ENCODE measurements around the gene BMP8B. TPM values are rescaled to one million over a fixed set of nuclear protein-coding genes. Genes with fewer than 3 reads are reported as not detected.

Gene BMP8B
- polyA plus RNA-seq, 1 of the 3 experiments (the other 2 are of a cell fraction), result 0.07 TPM

DNA sequence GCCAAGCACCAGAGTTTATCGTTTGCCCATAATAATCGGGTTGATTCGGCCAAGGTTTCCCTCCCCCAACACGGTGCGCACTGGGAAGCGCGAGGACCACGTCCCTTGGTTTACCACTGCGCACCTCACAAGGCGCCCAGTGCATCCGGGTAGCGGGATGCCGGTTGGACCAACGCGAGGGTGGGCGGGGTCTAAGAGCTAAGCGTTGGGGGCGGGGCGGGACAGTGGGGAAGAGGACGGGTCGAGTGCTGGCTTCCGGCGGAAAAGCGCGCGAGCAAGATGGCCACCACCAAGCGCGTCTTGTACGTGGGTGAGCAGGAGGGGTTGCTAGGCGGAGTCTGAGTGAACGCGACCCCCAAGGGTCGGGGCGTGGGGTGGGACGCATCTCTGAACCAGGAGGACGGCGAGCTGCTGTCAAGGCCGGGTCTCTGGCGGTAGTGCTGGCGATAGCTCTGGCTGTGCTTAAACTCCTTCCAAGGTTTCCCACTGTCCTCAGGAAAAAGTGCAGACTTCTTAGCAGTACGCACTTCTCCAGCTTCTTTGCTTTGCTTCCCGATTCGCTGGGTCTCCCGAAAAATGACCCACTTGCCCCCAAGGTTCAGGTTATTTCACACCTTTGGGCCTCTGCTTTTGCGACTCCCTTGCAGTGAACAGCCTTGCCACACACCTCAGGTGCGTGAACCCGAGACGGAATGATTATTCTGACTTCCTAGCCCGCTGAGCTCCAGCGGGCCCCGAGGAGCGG is 49.9 kb downstream of the BMP8B start, which contains the start of gene PPIE:
PPIE (plus strand) TSS at position 261 of the 745 bp plus-strand sequence; CDS start at position 280, 19 bp downstream.
- DNase-seq, result peak; percentile 94
- CTCF ChIA-PET, result interaction anchor here (0.8 to 2.3 kb wide), 5 partner anchors 13 to 162 kb away, joined by 3 to 11 read pairs (median 5); no protein-coding TSS in a partner anchor
- H3K4me1 ChIP-seq (ENCODE audit: control insufficient read depth in 1 of 2, insufficient read depth in 2 of 2, low read depth in 1 of 2, low read length in 1 of 2), result peaks cover 0 to 14% of the 10 kb centered on the region in 2 experiments; a peak in 2 of 4 replicates
- no peaks in the 10 kb centered on the region for H4K20me1 ChIP-seq (ENCODE audit: insufficient read depth)
- H3K79me2 ChIP-seq (ENCODE audit: insufficient read depth), result peaks cover 23% of the 10 kb centered on the region; the same call in 1 of the 2 replicates
- WGBS (ENCODE audit: low lambda C conversion rate), result 3% methylated on average over 38 of the region's 52 CpGs
- H3K9me2 ChIP-seq, result no peaks in the 10 kb centered on the region
- POLR2A ChIA-PET, result interaction anchor here (0.6 to 1.6 kb wide), 6 partner anchors 66 to 712 kb away, joined by 3 to 4 read pairs (median 3); partner anchors contain the start of genes MYCL and NDUFS5
- no peaks in the 10 kb centered on the region for H3K27me3 ChIP-seq (ENCODE audit: insufficient read depth)
- H3K36me3 ChIP-seq (replicated peaks in 1 of 2; ENCODE audit: control insufficient read depth in 1 of 2, insufficient read depth in 2 of 2, low read length in 1 of 2), result peaks cover 24 to 37% of the 10 kb centered on the region in 2 experiments
- H3F3A ChIP-seq (replicated peaks; ENCODE audit: insufficient read depth), result no peaks in the 10 kb centered on the region
- H2AFZ ChIP-seq (ENCODE audit: low read depth), result peak within 1 kb of the TSS; percentile 93
- H3K27ac ChIP-seq (ENCODE audit: low read depth in 2 of 2, low read length in 1 of 2), result peak within 1 kb of the TSS; percentile 55 to 80; a peak in 3 of 4 replicates
- no peaks in the 10 kb centered on the region for H3K9me3 ChIP-seq
- peak within 1 kb of the TSS; percentile 71 to 90 for H3K4me3 ChIP-seq (ENCODE audit: low read depth in 2 of 2, low read length in 1 of 2)
- H3K4me2 ChIP-seq, result peak within 1 kb of the TSS; percentile 86
- peak within 1 kb of the TSS; percentile 81 for H3K9ac ChIP-seq
- peak; percentile 82 for TF ChIP-seq GABPA (IDR thresholded peaks at IDR 0.05; ENCODE audit: low read depth)
- TF ChIP-seq EZH2phosphoT487 (IDR thresholded peaks at IDR 0.05; ENCODE audit: borderline replicate concordance, low read depth), result no peak
- TF ChIP-seq YY1 (IDR thresholded peaks at IDR 0.05; ENCODE audit: low read depth), result peak; percentile 92
- no peak for TF ChIP-seq REST (IDR thresholded peaks at IDR 0.05; ENCODE audit: low read depth, low read length)
- no peak for TF ChIP-seq ELF1 (IDR thresholded peaks at IDR 0.05)
- TF ChIP-seq, protein P1, sequence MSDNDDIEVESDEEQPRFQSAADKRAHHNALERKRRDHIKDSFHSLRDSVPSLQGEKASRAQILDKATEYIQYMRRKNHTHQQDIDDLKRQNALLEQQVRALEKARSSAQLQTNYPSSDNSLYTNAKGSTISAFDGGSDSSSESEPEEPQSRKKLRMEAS (IDR thresholded peaks at IDR 0.05; ENCODE audit: low read depth), result peak; percentile 94
- TF ChIP-seq MXI1 (IDR thresholded peaks at IDR 0.05; ENCODE audit: low read depth, low read length), result peak; percentile 72
- TF ChIP-seq TEAD4 (IDR thresholded peaks at IDR 0.05; ENCODE audit: borderline replicate concordance, insufficient read depth), result no peak
- TF ChIP-seq POLR2AphosphoS5 (IDR thresholded peaks at IDR 0.05; ENCODE audit: low read depth, low read length), result peak; percentile 83
- 0 out of 2 replicates have a peak, but pooled peaks have one; percentile 6 for TF ChIP-seq RCOR1 (IDR thresholded peaks at IDR 0.05; ENCODE audit: low read length)
- TF ChIP-seq RAD21 (IDR thresholded peaks at IDR 0.05; ENCODE audit: low read length), result no peak
- TF ChIP-seq NRF1 (IDR thresholded peaks at IDR 0.05; ENCODE audit: low read depth, low read length), result peak; percentile 64
- TF ChIP-seq FOXM1 (IDR thresholded peaks at IDR 0.05; ENCODE audit: low read depth), result no peak
- TF ChIP-seq TAF1 (IDR thresholded peaks at IDR 0.05; ENCODE audit: borderline replicate concordance, low read depth, low read length), result peak; percentile 84
- TF ChIP-seq FOXJ3 (CRISPR knock-in tag; IDR thresholded peaks at IDR 0.05), result no peak
- no peak for TF ChIP-seq FOSL2 (IDR thresholded peaks at IDR 0.05; ENCODE audit: borderline replicate concordance, low read depth)
- TF ChIP-seq, protein P2, sequence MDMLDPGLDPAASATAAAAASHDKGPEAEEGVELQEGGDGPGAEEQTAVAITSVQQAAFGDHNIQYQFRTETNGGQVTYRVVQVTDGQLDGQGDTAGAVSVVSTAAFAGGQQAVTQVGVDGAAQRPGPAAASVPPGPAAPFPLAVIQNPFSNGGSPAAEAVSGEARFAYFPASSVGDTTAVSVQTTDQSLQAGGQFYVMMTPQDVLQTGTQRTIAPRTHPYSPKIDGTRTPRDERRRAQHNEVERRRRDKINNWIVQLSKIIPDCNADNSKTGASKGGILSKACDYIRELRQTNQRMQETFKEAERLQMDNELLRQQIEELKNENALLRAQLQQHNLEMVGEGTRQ (IDR thresholded peaks at IDR 0.05; ENCODE audit: borderline replicate concordance, low read depth, low read length), result 0 out of 2 replicates have a peak, but pooled peaks have one; percentile 5
- no peak for TF ChIP-seq PBX3 (IDR thresholded peaks at IDR 0.05)
- TF ChIP-seq, protein P3, sequence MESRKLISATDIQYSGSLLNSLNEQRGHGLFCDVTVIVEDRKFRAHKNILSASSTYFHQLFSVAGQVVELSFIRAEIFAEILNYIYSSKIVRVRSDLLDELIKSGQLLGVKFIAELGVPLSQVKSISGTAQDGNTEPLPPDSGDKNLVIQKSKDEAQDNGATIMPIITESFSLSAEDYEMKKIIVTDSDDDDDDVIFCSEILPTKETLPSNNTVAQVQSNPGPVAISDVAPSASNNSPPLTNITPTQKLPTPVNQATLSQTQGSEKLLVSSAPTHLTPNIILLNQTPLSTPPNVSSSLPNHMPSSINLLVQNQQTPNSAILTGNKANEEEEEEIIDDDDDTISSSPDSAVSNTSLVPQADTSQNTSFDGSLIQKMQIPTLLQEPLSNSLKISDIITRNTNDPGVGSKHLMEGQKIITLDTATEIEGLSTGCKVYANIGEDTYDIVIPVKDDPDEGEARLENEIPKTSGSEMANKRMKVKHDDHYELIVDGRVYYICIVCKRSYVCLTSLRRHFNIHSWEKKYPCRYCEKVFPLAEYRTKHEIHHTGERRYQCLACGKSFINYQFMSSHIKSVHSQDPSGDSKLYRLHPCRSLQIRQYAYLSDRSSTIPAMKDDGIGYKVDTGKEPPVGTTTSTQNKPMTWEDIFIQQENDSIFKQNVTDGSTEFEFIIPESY (IDR thresholded peaks at IDR 0.05; ENCODE audit: borderline replicate concordance, low read depth), result no peak
- TF ChIP-seq SIN3A (IDR thresholded peaks at IDR 0.05; ENCODE audit: borderline replicate concordance, low read depth, low read length), result 0 out of 2 replicates have a peak, but pooled peaks have one; percentile 24
- no peak for TF ChIP-seq MEF2A (IDR thresholded peaks at IDR 0.05; ENCODE audit: borderline replicate concordance, low read depth)
- TF ChIP-seq IRF3 (IDR thresholded peaks at IDR 0.05; ENCODE audit: low read depth, low read length), result no peak
- TF ChIP-seq CHD2 (IDR thresholded peaks at IDR 0.05; ENCODE audit: low read length, partially characterized antibody), result peak; percentile 63
